GM12892 (cell line): ENCODE data around the gene ZNF578.

Experiments used
- POLR2A ChIP-seq: IDR thresholded peaks from 2 replicates; pipeline ENCODE4 v1.6.1; 2011; ENCODE audit warnings: low read depth, low read length, control low read depth
- POLR2AphosphoS5 ChIP-seq: IDR thresholded peaks from 2 replicates; pipeline ENCODE4 v1.6.1; 2011; ENCODE audit warnings: low read depth, low read length, control low read depth

- no peak for TF ChIP-seq POLR2AphosphoS5
- TF ChIP-seq POLR2A = no peak
These were observed 37.6 kb upstream of the ZNF578 start for GRCh38 chr19:52415711-52416110.
